Chondrocyte (in vitro differentiated cells): ENCODE measurements around the gene SCRT2. TPM values are rescaled to one million over a fixed set of nuclear protein-coding genes. Genes with fewer than 3 reads are reported as not detected.

Source experiments
- DNase-seq: peaks from one replicate; pipeline ENCODE4 v3.0.0; 2021; ENCODE audit warnings: mixed read lengths, low spot score
- H3K27ac Mint-ChIP-seq: one replicate; pipeline ENCODE4 v1.8.0; 2021; ENCODE audit warnings: mild to moderate bottlenecking, moderate library complexity, mixed read lengths; ENCODE audit not compliant: unreplicated experiment
- H3K27me3 Mint-ChIP-seq: 2 replicates; pipeline ENCODE4 v1.8.0; 2021; ENCODE audit warnings: low read depth, mixed read lengths
- H3K36me3 Mint-ChIP-seq: 2 replicates; pipeline ENCODE4 v1.8.0; 2021; ENCODE audit warnings: low read depth, mixed read lengths
- H3K4me1 Mint-ChIP-seq: 2 replicates; pipeline ENCODE4 v1.8.0; 2021; ENCODE audit warnings: low read depth, mild to moderate bottlenecking, mixed read lengths
- H3K4me3 Mint-ChIP-seq: one replicate; pipeline ENCODE4 v1.8.0; 2021; ENCODE audit warnings: mild to moderate bottlenecking, moderate library complexity, mixed read lengths; ENCODE audit not compliant: unreplicated experiment
- H3K9me3 Mint-ChIP-seq: 2 replicates; pipeline ENCODE4 v1.8.0; 2021; ENCODE audit warnings: low read depth, mixed read lengths
- total RNA-seq: library from RNA; stranded (reverse); gene quantifications from 3 replicates; pipeline ENCODE4 v1.2.1, GENCODE V29; 2021
- TF ChIP-seq, protein P1 (sequence below): fragments of 200-600 bp; sonication (generic); IDR thresholded peaks from 2 replicates; pipeline ENCODE4 v1.5.0; 2021; ENCODE audit warnings: antibody characterized with exemption, mild to moderate bottlenecking, moderate library complexity

Gene SCRT2
- total RNA-seq, 1 donor from 2014 or later: not detected

DNA sequence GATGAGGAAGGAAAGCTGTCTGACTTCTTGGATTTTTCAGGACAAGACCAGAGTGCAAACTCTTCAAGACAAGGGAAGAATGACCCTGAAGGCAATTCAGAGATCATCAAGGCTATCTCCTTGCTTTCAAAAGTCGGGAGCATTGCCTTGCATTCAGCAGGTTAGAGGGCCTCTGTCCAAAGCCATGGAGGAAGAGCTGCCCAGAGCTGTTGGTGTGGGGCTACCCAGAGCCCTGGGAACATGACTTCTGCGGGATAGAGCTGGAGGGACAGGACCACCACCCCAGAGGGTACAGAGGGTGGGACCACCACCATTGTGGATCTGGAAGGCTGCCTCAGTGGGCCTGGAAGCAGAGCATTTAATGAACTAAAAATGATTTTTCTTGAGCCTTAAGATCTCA, 17.4 kb downstream of the SCRT2 start:
- Mint-ChIP-seq H3K4me3 (no peak overlapping the region), H3K27ac (no peak overlapping the region), H3K4me1 (peaks cover 32% of the 10 kb centered on the region), H3K9me3 (no peaks in the 10 kb centered on the region), H3K36me3 (no peaks in the 10 kb centered on the region), H3K27me3 (peaks cover 4% of the 10 kb centered on the region)
- TF ChIP-seq, protein P1, sequence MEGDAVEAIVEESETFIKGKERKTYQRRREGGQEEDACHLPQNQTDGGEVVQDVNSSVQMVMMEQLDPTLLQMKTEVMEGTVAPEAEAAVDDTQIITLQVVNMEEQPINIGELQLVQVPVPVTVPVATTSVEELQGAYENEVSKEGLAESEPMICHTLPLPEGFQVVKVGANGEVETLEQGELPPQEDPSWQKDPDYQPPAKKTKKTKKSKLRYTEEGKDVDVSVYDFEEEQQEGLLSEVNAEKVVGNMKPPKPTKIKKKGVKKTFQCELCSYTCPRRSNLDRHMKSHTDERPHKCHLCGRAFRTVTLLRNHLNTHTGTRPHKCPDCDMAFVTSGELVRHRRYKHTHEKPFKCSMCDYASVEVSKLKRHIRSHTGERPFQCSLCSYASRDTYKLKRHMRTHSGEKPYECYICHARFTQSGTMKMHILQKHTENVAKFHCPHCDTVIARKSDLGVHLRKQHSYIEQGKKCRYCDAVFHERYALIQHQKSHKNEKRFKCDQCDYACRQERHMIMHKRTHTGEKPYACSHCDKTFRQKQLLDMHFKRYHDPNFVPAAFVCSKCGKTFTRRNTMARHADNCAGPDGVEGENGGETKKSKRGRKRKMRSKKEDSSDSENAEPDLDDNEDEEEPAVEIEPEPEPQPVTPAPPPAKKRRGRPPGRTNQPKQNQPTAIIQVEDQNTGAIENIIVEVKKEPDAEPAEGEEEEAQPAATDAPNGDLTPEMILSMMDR: no peak
- DNase-seq: no peak

GRCh38 chr20:655726-656624, 19.6 kb downstream of the SCRT2 start:
- no peaks in the 10 kb centered on the region for H3K9me3 Mint-ChIP-seq
- TF ChIP-seq, protein P1: no peak
- no peak overlapping the region for H3K27ac Mint-ChIP-seq
- no peak for DNase-seq
- peaks cover 45% of the 10 kb centered on the region for H3K4me1 Mint-ChIP-seq
- H3K36me3 Mint-ChIP-seq: no peaks in the 10 kb centered on the region
- no peaks in the 10 kb centered on the region for H3K27me3 Mint-ChIP-seq
- H3K4me3 Mint-ChIP-seq: no peak overlapping the region

DNA sequence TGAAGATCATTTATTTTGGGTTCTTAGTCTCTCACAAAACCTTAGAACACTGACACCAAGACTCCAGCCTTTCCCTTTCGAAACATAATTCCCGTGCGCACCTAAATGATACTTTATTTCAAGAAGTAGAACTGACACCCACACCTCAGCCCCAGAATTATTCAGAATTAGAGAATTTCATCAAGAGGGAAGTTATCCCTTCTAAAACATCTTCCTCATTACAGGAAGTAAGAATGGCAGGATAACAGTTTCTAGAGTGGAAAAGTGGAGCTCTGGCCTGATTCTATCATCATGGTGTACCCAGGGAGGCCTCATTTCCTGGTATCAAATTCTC, 21.2 kb downstream of the SCRT2 start:
- Mint-ChIP-seq H3K27ac (no peak overlapping the region), H3K27me3 (no peaks in the 10 kb centered on the region), H3K4me1 (peaks cover 40% of the 10 kb centered on the region), H3K4me3 (no peak overlapping the region), H3K9me3 (no peaks in the 10 kb centered on the region), H3K36me3 (peaks cover 11% of the 10 kb centered on the region)
- DNase-seq: no peak
- TF ChIP-seq, protein P1: no peak

GRCh38 chr20:653590-654416, 21.8 kb downstream of the SCRT2 start:
- H3K4me1 Mint-ChIP-seq: peaks cover 34% of the 10 kb centered on the region
- no peaks in the 10 kb centered on the region for H3K27me3 Mint-ChIP-seq
- H3K36me3 Mint-ChIP-seq: peaks cover 15% of the 10 kb centered on the region
- DNase-seq: no peak
- TF ChIP-seq, protein P1: peak; percentile 46
- peak overlapping the region; percentile 83 for H3K27ac Mint-ChIP-seq
- H3K4me3 Mint-ChIP-seq: peak overlapping the region; percentile 71
- H3K9me3 Mint-ChIP-seq: no peaks in the 10 kb centered on the region

DNA sequence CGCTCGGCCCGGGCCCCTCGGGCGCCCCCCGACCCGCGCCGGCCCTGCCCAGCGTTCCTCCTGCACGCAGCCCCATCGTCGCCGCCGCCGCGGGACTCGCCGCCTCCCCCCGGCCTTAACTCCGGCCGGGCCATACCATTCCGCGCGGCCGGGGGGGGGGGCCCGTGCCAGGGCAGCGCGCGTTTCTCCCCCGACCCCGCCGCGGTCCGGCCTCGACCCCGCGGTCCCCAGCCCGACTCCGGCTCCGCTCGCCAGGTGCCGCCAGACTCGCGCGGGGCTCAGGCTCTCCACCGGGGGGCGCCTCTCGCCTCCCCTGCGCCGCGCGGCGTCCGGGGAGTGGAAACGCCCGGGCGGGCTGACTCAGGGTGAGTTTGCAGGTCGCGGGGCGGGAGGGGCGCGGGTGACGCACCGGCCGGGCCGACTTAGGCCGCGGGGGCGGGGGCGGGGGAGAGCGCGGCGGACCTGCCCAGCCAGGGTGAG, 22.5 kb downstream of the SCRT2 start, which contains the start of gene SRXN1:
Gene SRXN1, minus strand, starts transcription at position 91 of the 480 bp plus-strand sequence. Its CDS starts 15 bp downstream, at position 76.
- no peaks in the 10 kb centered on the region for H3K9me3 Mint-ChIP-seq
- peaks cover 18% of the 10 kb centered on the region for H3K36me3 Mint-ChIP-seq
- TF ChIP-seq, protein P1: peak; percentile 80
- peaks cover 27% of the 10 kb centered on the region for H3K4me1 Mint-ChIP-seq
- DNase-seq: no peak
- H3K27ac Mint-ChIP-seq: peak within 1 kb of the TSS; percentile 83
- peak within 1 kb of the TSS; percentile 79 for H3K4me3 Mint-ChIP-seq
- no peaks in the 10 kb centered on the region for H3K27me3 Mint-ChIP-seq
